Measurements from ENCODE around the gene CCND2.

The CCND2 gene

GRCh38 chr12:4288296-4289131 lies 15.0 kb downstream of the CCND2 start:
- H3K4me3 ChIP-seq (ENCODE audit: low read depth, low read length) = no peak overlapping the region
- no peak for TF ChIP-seq CTCF (IDR thresholded peaks at IDR 0.05; ENCODE audit: low read depth, low read length)

- H3K4me3 ChIP-seq (ENCODE audit: low read depth, low read length) = no peak overlapping the region
- no peak for TF ChIP-seq CTCF (IDR thresholded peaks at IDR 0.05; ENCODE audit: low read depth, low read length)
These were observed 15.8 kb downstream of the CCND2 start for GRCh38 chr12:4289231-4289878.

- no peak overlapping the region for H3K4me3 ChIP-seq (ENCODE audit: low read depth, low read length)
- no peak for TF ChIP-seq CTCF (IDR thresholded peaks at IDR 0.05; ENCODE audit: low read depth, low read length)
These were observed 16.6 kb downstream of the CCND2 start for GRCh38 chr12:4289998-4290790.

- no peak overlapping the region for H3K4me3 ChIP-seq (ENCODE audit: low read depth, low read length)
- TF ChIP-seq CTCF (IDR thresholded peaks at IDR 0.05; ENCODE audit: low read depth, low read length) = no peak
These were observed 18.9 kb downstream of the CCND2 start for GRCh38 chr12:4292341-4293073.

GRCh38 chr12:4293299-4293965 lies 19.9 kb downstream of the CCND2 start:
- no peak for TF ChIP-seq CTCF (IDR thresholded peaks at IDR 0.05; ENCODE audit: low read depth, low read length)
- no peak overlapping the region for H3K4me3 ChIP-seq (ENCODE audit: low read depth, low read length)

GRCh38 chr12:4293966-4294505 lies 20.5 kb downstream of the CCND2 start:
- no peak for TF ChIP-seq CTCF (IDR thresholded peaks at IDR 0.05; ENCODE audit: low read depth, low read length)
- no peak overlapping the region for H3K4me3 ChIP-seq (ENCODE audit: low read depth, low read length)

All from WI38 (cell line).